Cardiac septum (tissue), 1 donor: ENCODE results near the gene INO80C. TPM values are rescaled to one million over a fixed set of nuclear protein-coding genes. Genes with fewer than 3 reads are reported as not detected.

Experiments
- DNase-seq: peaks from one replicate; pipeline ENCODE4 v3.0.0-alpha.2; 2020; ENCODE audit warnings: low spot score
- intact Hi-C: fragments of 100-400 bp; cut with DNase I; formaldehyde crosslinking; loops from one replicate; pipeline ENCODE4 v1.14.0; 2022
- long read RNA-seq: library from polyadenylated mRNA; unstranded; transcript quantifications from one replicate; pipeline ENCODE4 v2.0.0, GENCODE V29; 2021
- total RNA-seq: library from RNA; stranded (reverse); fragmentation: NEBNext Ultra II Directional; extraction: Animal tissue kit (Norgen Biotek cat#: 25700); gene quantifications from one replicate; pipeline ENCODE4 v1.2.1, GENCODE V29; 2021
- donor health status: DM: no; HTN: no; CAD: no.

The INO80C gene, protein sequence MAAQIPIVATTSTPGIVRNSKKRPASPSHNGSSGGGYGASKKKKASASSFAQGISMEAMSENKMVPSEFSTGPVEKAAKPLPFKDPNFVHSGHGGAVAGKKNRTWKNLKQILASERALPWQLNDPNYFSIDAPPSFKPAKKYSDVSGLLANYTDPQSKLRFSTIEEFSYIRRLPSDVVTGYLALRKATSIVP
- total RNA-seq, result 21.8 TPM
- long read RNA-seq, transcript INO80C-202 (5 exons, 974 nt), result major isoform, 10 of 11 reads
- long read RNA-seq, partial matches to known transcripts, result 0 of 11 reads
- long read RNA-seq, other reads (novel, unspliced or antisense), result 0 of 11 reads

DNA sequence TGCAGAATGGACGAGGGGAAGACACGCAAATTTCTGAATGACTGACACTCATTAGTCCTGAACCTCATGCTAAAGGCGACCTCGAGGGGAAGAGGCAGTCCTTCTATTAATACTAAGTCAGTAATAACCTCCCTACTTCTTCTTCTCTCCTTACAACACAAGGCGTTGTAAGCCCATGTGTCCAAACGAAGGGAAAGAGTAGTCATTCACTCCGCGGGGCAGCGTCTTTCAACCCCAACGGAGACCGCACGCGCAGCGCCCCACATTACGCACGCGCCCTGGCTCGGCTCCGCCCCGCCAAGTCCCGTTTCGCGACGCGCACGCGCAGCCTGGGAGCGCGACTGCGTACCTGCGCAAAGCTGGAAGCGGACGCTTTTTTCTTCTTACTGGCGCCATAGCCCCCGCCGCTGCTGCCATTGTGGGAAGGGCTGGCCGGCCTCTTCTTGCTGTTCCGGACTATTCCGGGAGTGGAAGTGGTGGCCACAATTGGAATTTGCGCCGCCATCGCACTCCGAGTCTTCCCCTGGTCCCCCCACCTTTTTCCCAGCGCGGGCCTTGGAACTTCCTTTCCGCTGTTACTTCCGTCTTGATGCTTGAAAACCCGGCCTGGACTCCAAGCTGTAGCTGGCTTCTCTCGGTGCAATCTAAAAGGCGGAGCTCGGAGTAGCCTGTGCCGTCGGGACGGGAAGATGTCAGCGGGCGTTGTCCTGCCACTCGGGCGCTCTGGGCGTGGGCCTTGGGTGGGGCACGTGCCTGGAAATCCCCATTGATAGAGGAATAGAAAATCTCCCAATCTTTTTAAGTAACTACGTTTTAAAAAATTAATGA is at the start of gene INO80C:
TSS of gene INO80C (minus strand) at position 591 of the 828 bp plus-strand sequence. CDS start at position 505, 86 bp downstream.
- intact Hi-C loops, result loop anchor here (5.0 to 10.0 kb wide), 3 partner anchors 40 to 475 kb away; partner anchors contain the start of genes GALNT1 and RMP24
- peak; percentile 96 for DNase-seq

- no peak for DNase-seq
- intact Hi-C loops, result no loop called here
Measured at GRCh38 chr18:35547008-35547605, 49.3 kb upstream of the INO80C start.

GRCh38 chr18:35542356-35542755 is 44.6 kb upstream of the INO80C start:
- intact Hi-C loops, result no loop called here
- DNase-seq, result no peak

- DNase-seq, result no peak
- intact Hi-C loops, result no loop called here
Measured at GRCh38 chr18:35535297-35535696, 37.5 kb upstream of the INO80C start.

GRCh38 chr18:35533916-35534405 is 36.2 kb upstream of the INO80C start:
- no peak for DNase-seq
- intact Hi-C loops, result no loop called here

- intact Hi-C loops, result no loop called here
- DNase-seq, result no peak
Measured at GRCh38 chr18:35528749-35529274, 31.1 kb upstream of the INO80C start.

- intact Hi-C loops, result no loop called here
- DNase-seq, result no peak
Measured at GRCh38 chr18:35526495-35527059, 28.8 kb upstream of the INO80C start.

DNA sequence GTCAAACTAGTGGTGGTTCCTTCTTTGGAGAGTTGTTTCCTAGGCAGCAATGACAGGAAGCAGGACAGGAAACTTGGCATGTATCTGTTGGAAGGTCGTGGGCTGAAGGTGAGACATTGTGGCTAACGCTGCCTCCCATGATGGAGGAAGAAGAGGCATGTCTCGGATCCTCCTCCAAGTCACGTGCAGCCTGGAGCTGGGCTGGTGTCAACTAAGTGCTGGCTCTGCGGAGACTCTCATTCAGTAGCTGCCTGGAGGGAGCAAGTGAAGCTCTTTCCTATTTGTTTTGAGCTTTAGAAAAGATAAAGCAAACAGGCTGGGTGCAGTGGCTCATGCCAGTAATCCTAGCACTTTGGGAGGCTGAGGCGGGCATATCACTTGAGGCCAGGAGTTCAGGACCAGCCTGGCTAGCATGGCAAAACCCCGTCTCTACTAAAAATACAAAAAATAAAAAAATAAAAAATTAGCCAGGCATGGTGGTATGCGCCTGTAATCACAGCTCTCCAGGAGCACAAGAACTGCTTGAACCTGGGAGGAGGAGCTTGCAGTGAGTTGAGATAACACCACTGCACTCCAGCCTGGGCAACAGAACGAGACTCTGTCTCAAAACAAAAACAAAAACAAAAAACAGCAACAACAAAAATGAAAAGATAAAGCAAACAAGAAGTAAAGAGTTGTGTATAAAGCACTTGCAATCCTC is 28.2 kb upstream of the INO80C start:
- DNase-seq, result no peak
- intact Hi-C loops, result no loop called here

DNA sequence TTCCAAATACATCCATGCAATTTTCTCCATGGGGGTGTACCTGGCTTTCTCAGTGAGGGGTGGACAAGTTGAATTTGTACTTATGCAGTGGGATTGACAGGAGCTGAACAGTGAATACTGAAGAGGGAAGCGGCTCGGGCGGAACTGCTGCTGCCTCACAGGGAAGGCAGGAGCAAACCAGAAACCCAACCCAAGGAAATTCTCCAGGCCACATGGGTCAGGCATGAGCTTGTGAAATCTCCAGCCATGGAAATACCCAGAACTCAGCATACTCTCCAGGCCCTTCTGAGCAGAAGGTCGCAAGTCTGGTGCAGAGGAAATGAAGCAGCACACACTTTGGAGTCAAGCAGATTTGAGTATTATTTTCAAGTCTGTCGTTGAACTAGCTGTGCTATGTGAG is 26.5 kb upstream of the INO80C start:
- no peak for DNase-seq
- intact Hi-C loops, result no loop called here

DNA sequence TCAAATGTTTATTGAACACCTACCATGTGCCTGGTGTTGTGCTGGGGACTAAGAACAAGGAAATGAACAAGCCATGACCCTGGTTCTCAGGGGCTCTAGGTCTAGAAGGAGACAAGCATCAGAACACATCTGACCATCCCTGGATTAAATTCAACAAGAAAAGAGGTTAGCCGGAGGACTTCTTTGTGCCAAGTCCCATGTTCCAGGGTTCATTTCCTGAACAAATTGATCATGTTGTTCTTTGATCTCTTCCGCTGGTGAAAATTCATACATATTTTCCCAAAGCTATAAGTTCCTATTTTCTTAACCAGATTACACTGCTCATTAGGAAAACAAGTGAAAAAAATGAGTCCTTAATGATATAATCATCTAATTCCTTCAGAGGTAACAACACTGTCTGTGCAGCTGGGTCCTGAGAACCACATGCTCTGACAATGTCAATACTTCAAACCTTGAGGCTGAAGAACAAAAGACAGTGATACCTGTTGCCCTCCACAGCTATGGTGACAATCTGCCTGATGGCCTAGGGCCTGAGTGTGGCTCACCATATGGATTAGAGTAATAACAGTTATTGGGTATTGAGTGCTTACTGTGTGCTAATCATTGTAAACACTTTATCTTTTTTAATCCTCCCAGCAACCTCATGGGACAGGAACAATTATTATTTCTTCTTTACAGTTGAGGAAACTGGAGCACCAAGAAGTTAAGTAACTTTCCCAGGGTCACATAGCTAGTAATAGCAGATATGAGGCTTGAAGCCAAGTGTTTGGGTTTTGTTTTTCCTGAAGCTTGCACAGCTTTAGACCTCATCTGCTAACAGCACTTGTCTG is 24.6 kb upstream of the INO80C start:
- intact Hi-C loops, result no loop called here
- no peak for DNase-seq

DNA sequence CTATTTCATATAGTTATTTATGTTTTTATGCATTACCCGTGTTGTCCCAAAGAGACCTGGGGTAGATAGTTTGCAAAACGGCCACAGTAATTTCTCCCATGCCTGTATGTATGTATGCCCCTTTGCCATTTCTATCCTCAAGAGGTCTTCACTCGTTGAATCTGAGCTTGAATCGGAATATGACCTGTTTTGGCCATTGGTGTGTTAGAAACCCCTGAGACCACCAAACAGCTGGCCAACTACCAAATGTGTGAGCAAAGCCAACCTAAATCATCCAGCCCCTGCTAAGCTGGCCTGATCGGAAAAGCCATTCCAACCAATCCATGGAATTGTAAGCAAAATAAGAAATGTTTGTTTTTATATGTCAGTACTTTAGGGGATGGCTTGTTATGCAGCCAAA is 23.4 kb upstream of the INO80C start:
- intact Hi-C loops, result no loop called here
- DNase-seq, result no peak

DNA sequence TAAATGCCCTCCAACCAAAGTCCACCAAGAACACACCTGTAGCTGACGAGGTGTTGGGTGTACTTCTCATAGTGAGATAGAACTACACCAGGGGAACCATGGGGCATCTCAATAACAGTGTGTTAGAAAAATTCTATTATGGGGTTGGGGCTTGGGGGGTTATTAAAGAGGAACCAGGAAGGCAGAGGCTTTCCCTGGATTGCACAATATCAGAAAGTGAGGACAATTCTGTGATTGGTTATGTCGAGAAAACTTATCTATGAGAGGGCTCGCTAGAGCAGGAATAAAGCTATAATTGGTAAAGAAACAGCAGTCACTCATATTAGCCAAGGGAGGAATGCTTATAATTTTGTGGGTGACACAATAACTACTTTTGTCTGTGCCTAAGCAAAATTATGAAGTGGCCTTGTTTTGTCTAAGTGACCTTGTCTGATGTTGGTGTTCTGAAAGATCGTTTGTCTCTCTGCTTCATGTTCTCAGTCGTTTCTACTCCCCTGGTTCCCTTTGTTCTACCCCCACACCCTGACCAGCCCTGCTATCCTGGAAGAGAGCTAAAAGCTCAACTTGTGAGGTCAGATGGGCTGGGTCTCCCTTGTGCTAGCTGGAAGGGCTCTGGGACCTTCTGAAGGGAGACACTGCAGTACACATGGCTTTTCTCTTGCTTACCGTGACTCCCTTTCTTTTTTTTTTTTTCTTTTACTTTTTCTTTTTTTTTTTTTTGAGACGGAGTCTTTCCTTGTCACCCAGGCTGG is 21.6 kb upstream of the INO80C start:
- intact Hi-C loops, result no loop called here

DNA sequence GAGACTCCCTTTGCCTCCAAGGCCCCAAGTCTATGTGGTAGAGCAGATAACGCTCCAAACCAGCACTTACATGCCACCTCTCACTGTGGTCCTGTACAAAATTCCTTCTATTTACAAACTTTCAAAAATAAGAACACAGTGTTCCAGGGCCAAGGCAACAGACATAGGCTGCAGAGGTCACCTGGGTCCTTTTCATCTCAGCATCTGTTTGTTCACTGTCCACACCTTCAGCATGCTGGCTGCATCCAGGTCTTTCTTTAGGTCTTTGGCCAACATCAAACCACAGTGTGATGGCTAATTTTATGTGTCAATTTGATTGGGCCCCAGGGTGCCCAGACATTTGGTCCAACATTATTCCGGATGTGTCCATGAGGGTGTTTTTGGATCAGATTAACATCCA is 20.0 kb upstream of the INO80C start:
- DNase-seq, result no peak
- intact Hi-C loops, result no loop called here

More for the DNA sequence above, 21.6 kb upstream of the INO80C start:
- no peak for DNase-seq

DNA sequence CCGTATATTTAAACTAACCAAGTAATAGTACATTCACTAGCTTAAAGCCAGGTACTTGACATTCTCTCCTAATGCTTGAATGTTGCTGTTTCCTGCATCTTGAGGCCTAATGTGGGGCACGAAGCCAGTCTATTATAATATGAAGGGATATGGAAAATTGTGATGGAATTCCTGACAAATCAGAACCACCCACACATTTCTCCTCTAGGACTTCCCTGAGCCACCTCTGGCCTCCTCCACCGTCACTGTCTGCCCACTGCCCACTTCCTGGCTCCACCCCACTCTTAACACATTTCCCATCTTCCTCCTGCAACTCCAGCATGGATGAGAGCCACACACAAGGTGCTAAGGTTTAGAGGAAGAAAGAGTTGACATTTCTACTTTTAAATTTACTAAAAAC is 19.0 kb upstream of the INO80C start:
- intact Hi-C loops, result no loop called here
- no peak for DNase-seq

- intact Hi-C loops, result no loop called here
- DNase-seq, result no peak
Measured at GRCh38 chr18:35516351-35516750, 18.6 kb upstream of the INO80C start.

DNA sequence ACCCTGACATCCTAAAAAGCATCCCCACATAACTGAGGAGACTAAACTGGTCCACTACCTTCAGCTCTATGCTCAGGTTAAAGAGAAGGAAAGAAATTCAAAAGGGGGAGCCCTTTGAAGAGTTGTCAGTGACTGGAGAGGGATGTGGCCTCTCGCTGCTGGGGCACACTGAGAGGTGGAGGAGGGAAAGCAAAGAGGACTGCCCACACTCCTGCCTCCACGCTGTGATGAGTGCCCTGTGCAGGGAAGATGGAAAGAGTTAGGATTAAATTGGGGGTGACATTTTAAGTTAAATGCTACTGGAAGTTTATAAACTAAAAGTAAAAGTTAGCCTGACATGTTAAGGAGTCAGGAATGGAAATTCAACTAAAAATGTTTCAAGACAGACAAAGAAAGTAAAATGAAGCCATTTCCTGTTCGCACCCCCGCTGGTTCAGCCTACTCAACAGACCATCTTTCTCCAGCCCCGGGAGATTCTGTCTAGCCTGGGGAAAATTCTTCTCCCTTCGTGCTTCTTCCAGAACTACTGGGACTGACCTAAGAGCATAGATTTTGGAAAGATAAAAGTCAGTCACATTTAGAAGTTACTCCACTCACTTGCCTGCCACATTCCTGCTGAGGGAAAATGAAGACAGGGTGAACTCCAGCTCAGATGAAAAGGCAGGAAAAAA is 17.8 kb upstream of the INO80C start:
- DNase-seq, result no peak
- intact Hi-C loops, result no loop called here
